Erythroblast (primary cell): ENCODE results near the gene CHIA.

Experiments used
- GATA1 ChIP-seq: IDR thresholded peaks from 2 replicates; pipeline ENCODE4 v1.6.1; 2011; ENCODE audit warnings: low read depth, mild to moderate bottlenecking, control low read depth, low read length, moderate library complexity
- POLR2A ChIP-seq: IDR thresholded peaks from 2 replicates; pipeline ENCODE4 v1.6.1; 2011; ENCODE audit warnings: mild to moderate bottlenecking, low read length

DNA sequence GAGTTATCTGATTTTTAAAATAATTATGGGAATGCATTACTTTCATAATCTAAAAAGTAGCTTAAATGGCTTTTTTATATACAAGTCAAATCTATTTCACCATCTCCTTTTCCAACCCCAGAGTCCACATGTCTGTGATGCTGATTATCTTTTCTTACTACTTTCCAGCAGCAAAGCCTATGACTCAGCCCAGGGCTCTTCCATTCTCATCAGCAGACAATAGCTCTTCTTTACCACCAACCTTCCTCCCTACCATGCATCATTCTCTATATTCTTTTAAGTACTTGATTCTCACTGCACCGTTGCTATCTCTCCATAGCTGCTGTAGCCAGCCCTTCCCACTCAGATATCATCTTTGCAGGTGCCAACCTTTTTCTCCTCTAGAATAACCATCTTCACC, 75.6 kb downstream of the CHIA start:
- no peak for TF ChIP-seq POLR2A
- no peak for TF ChIP-seq GATA1
